HepG2 (cell line): ENCODE measurements around the gene OPRM1. TPM values are rescaled to one million over a fixed set of nuclear protein-coding genes. Genes with fewer than 3 reads are reported as not detected.

Experiments used
- ATAC-seq: fragments of 200-7000 bp; cut with Tn5 transposase; 3 replicates; pipeline ENCODE4 v1.9.1; 2020; ENCODE audit warnings: mild to moderate bottlenecking, moderate library complexity
- BruUV-seq: library from RNA; stranded (reverse); fragments of 400-500 nt; replicated peaks from 2 replicates; lab custom pipeline; 2021; lab: Mats Ljungman, UMichigan
- CTCF ChIA-PET: fragments of 300-600 bp; formaldehyde crosslinking; extraction: SDS; loops from one replicate; lab custom pipeline; 2021; ENCODE audit warnings: low total read pairs, inconsistent platforms, low intra/inter-chr PET ratio; lab: Yijun Ruan, JAX
- POLR2A ChIA-PET: fragments of 350-600 bp; sonication (Branson Sonifier 250); formaldehyde crosslinking; loops from one replicate; lab custom pipeline; 2020; ENCODE audit warnings: antibody characterized with exemption, inconsistent platforms; lab: Yijun Ruan, JAX
- DNase-seq: peaks from one replicate; pipeline ENCODE4 v3.0.0-alpha.2; 2015; ENCODE audit warnings: low spot score
- FAIRE-seq: peaks from 3 replicates; lab custom pipeline; 2011; peaks lifted over from hg19 to GRCh38; lab: Jason Lieb, UNC
- H2AFZ ChIP-seq: one replicate; pipeline ENCODE4 v1.6.1; 2011; ENCODE audit warnings: low read length, inconsistent platforms
- H3K27ac ChIP-seq: fragments of 300-600 bp; 3 replicates; pipeline ENCODE4 v1.8.0; 2011; ENCODE audit warnings: mixed run types, mild to moderate bottlenecking, mixed read lengths, low read length, inconsistent platforms; ENCODE audit not compliant: insufficient read depth; ENCODE audit errors: extremely low read length
- H3K27me3 ChIP-seq, 2 experiments: fragments of 200-600 bp in 1 of 2; 2 replicates in 1 of 2; 3 replicates in 1 of 2; pipeline versions ENCODE4 v1.6.0 to v1.8.0; 2011; ENCODE audit warnings: low read length in 2 of 2, mild to moderate bottlenecking in 2 of 2, moderate library complexity in 2 of 2, inconsistent platforms in 1 of 2; ENCODE audit not compliant: insufficient read depth in 2 of 2, control insufficient read depth in 1 of 2
- H3K36me3 ChIP-seq, 2 experiments: fragments of 200-600 bp in 1 of 2; replicated peaks in 1 of 2; 2 replicates in 1 of 2; 3 replicates in 1 of 2; pipeline versions ENCODE4 v1.5.1 to v1.8.0; 2011; ENCODE audit warnings: low read length in 2 of 2, inconsistent platforms in 1 of 2; ENCODE audit not compliant: insufficient read depth in 2 of 2, control insufficient read depth in 1 of 2
- H3K4me1 ChIP-seq: 2 replicates; pipeline ENCODE4 v1.5.1; 2012; ENCODE audit warnings: low read length, inconsistent platforms; ENCODE audit not compliant: insufficient read depth
- H3K4me2 ChIP-seq: 2 replicates; pipeline ENCODE4 v1.6.0; 2011; ENCODE audit warnings: low read depth, low read length, inconsistent platforms
- H3K4me3 ChIP-seq, 3 experiments: fragments of 200-600 bp in 1 of 3; sonication (generic), shearing (Covaris generic) in 1 of 3; replicated peaks in 1 of 3; 2 replicates each; pipeline ENCODE4 v1.5.1; 2011 to 2016; ENCODE audit warnings: low read length in 3 of 3, inconsistent platforms in 2 of 3, low read depth in 2 of 3, mild to moderate bottlenecking in 2 of 3, control low read depth in 1 of 3, mixed read lengths in 1 of 3; ENCODE audit not compliant: insufficient read depth in 1 of 3
- H3K79me2 ChIP-seq: one replicate; pipeline ENCODE4 v1.6.1; 2011; ENCODE audit warnings: low read length, inconsistent platforms; ENCODE audit not compliant: insufficient read depth
- H3K9ac ChIP-seq: 2 replicates; pipeline ENCODE4 v1.6.0; 2011; ENCODE audit warnings: mild to moderate bottlenecking, low read depth, low read length, inconsistent platforms; ENCODE audit not compliant: insufficient read depth
- H3K9me3 ChIP-seq: 2 replicates; pipeline ENCODE4 v1.5.1; 2012; ENCODE audit warnings: mild to moderate bottlenecking, low read length
- H4K20me1 ChIP-seq: 2 replicates; pipeline ENCODE4 v1.6.0; 2011; ENCODE audit warnings: inconsistent platforms, mild to moderate bottlenecking, low read length, moderate library complexity; ENCODE audit not compliant: insufficient read depth
- ATM ChIP-seq: fragments of 450-650 bp; IDR thresholded peaks from 2 replicates; pipeline ENCODE4 v1.7.1; 2017; ENCODE audit warnings: mild to moderate bottlenecking, borderline replicate concordance
- CHD2 ChIP-seq: IDR thresholded peaks from 2 replicates; pipeline ENCODE4 v1.6.1; 2011; ENCODE audit warnings: low read depth, low read length, improper control_type of control experiment
- DNMT3B ChIP-seq: conservative IDR thresholded peaks from 2 replicates; pipeline ENCODE4 v1.6.1; 2016; ENCODE audit warnings: missing biosample characterization, control low read depth
- IKZF4 ChIP-seq: sonication (generic); formaldehyde crosslinking; IDR thresholded peaks from 2 replicates; pipeline ENCODE4 v1.5.1; 2020; ENCODE audit warnings: borderline replicate concordance, mild to moderate bottlenecking, low read depth, missing genetic modification reagents; ENCODE audit errors: not compliant biosample characterization
- KDM1A ChIP-seq: IDR thresholded peaks from 2 replicates; pipeline ENCODE4 v1.6.1; 2016; ENCODE audit warnings: missing compliant biosample characterization
- KDM6A ChIP-seq: IDR thresholded peaks from 2 replicates; pipeline ENCODE4 v1.6.1; 2016; ENCODE audit warnings: low read depth
- NR3C1 ChIP-seq: sonication (generic); formaldehyde crosslinking; IDR thresholded peaks from 2 replicates; pipeline ENCODE4 v1.4.0; 2020; ENCODE audit warnings: missing genetic modification reagents
- POGZ ChIP-seq: sonication (generic); formaldehyde crosslinking; IDR thresholded peaks from 2 replicates; pipeline ENCODE4 v1.4.0; 2020; ENCODE audit warnings: mild to moderate bottlenecking, missing genetic modification reagents
- SRSF9 ChIP-seq: fragments of 200-400 bp; formaldehyde crosslinking; IDR thresholded peaks from 2 replicates; pipeline ENCODE4 v1.6.1; 2018; ENCODE audit warnings: borderline replicate concordance, mild to moderate bottlenecking, low read depth, low read length; ENCODE audit not compliant: insufficient read depth, poor library complexity, severe bottlenecking
- ZBTB38 ChIP-seq: sonication (generic); formaldehyde crosslinking; IDR thresholded peaks from 2 replicates; pipeline ENCODE4 v1.5.1; 2020; ENCODE audit warnings: mild to moderate bottlenecking, missing genetic modification reagents
- ZBTB7B ChIP-seq: sonication (generic); formaldehyde crosslinking; IDR thresholded peaks from 2 replicates; pipeline ENCODE4 v1.4.0; 2020; ENCODE audit warnings: missing genetic modification reagents
- ZNF3 ChIP-seq: IDR thresholded peaks from 2 replicates; pipeline ENCODE4 v1.7.0; 2017; ENCODE audit warnings: inconsistent platforms
- ZNF326 ChIP-seq: sonication (generic); formaldehyde crosslinking; IDR thresholded peaks from 2 replicates; pipeline ENCODE4 v1.4.0; 2020; ENCODE audit warnings: missing genetic modification reagents, borderline replicate concordance
- ZNF530 ChIP-seq: sonication (generic); formaldehyde crosslinking; IDR thresholded peaks from 2 replicates; pipeline ENCODE4 v1.5.0; 2020; ENCODE audit warnings: low read depth, mild to moderate bottlenecking, missing genetic modification reagents
- ZNF75D ChIP-seq: sonication (generic); formaldehyde crosslinking; IDR thresholded peaks from 2 replicates; pipeline ENCODE4 v1.8.1; 2023; ENCODE audit warnings: missing genetic modification reagents, mild to moderate bottlenecking, borderline replicate concordance
- ZNF850 ChIP-seq: sonication (generic); formaldehyde crosslinking; conservative IDR thresholded peaks from 2 replicates; pipeline ENCODE4 v1.9.0; 2021; ENCODE audit warnings: mild to moderate bottlenecking, missing genetic modification reagents
- WGBS: methylation state at CpG from one replicate; pipeline ENCODE4 v1.1.6; 2017; ENCODE audit warnings: low lambda C conversion rate; 5-methylcytosine and 5-hydroxymethylcytosine counted together
- in situ Hi-C: cut with HindIII; loops from 2 replicates; pipeline ENCODE4 v1.10.0; 2017; ENCODE audit warnings: low pct_unique_long_range_greater_than_20kb; ENCODE audit not compliant: extremely low pct_ligation_motif_present
- intact Hi-C: fragments of 100-400 bp; cut with micrococcal nuclease; formaldehyde crosslinking; loops from one replicate; pipeline ENCODE4 v1.10.0; 2022; ENCODE audit not compliant: unreplicated experiment
- polyA plus RNA-seq, 8 experiments: library from polyadenylated mRNA; depleted of rRNA in 3 of 8; stranded (reverse) in 7 of 8; unstranded in 1 of 8; fragments of >200 nt; fragmentation: Illumina TruSeq in 4 of 8; extraction: Trizol in 4 of 8; gene quantifications; 2 replicates each; pipeline versions ENCODE4 v1.2.1 to v1.2.3, GENCODE V29; 2011 to 2016; ENCODE audit warnings: low read depth in 4 of 8, missing spikeins in 1 of 8, mixed read lengths in 1 of 8; ENCODE audit not compliant: insufficient read depth in 1 of 8
- total RNA-seq, 5 experiments: library from RNA; depleted of rRNA; stranded (reverse); fragments of >200 nt; fragmentation: Illumina TruSeq; extraction: Trizol; gene quantifications; 2 replicates each; pipeline ENCODE4 v1.2.3, GENCODE V29; 2016; ENCODE audit warnings: low read depth in 1 of 5
- TF ChIP-seq, protein P1 (sequence below): sonication (generic); formaldehyde crosslinking; IDR thresholded peaks from 2 replicates; pipeline ENCODE4 v1.5.1; 2020; ENCODE audit warnings: missing genetic modification reagents, mild to moderate bottlenecking, borderline replicate concordance
- TF ChIP-seq, protein P2 (sequence below): sonication (generic); formaldehyde crosslinking; IDR thresholded peaks from 2 replicates; pipeline ENCODE4 v1.5.1; 2020; ENCODE audit warnings: missing genetic modification reagents, mild to moderate bottlenecking, borderline replicate concordance
- TF ChIP-seq, protein P3 (sequence below): sonication (generic); formaldehyde crosslinking; conservative IDR thresholded peaks from 2 replicates; pipeline ENCODE4 v1.5.0; 2020; ENCODE audit warnings: missing genetic modification reagents

OPRM1 gene
- total and polyA plus RNA-seq, 2 of the 13 experiments (the other 11 are each of a cell fraction or from before 2014, with no cell fraction given) = not detected

DNA sequence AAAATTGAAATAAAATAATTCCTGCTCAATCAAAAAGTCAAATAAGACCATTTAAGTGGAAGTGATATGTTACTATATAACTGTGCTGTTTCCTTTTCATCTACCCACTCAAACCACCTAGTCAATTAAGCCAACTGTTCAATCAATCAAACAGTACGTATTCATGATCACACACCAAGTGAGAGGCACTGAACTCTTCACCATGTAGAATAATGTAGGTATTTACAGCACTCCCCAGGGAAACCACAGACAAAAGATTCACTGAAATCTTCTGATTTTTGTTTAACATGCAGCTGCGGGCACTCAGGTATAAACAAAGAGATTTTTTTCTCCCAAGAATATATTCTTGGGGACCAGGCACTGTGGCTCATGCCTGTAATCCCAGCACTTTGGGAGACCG lies 21.3 kb upstream of the OPRM1 start (continued):
- no peak for TF ChIP-seq NR3C1 (CRISPR knock-in tag)

DNA sequence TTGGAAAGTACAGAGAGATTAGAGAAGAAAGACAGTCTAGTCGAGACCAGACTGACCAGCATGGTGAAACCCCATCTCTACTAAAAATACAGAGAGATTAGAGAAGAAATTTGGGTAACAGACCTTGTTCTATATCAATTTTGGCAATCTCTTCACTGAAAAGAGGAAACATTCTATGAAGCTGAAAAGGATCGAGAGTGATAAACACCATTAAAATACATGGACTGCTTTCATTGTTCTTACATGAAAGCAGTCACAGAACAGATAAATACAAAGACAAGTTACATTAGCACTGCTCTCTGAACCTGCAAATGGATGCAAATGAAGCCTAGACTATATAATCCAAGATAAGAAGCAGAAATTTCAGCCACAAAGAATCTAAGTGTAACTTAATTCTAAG lies 8.4 kb upstream of the OPRM1 start:
- H3K4me2 ChIP-seq = no peak overlapping the region
- ChIA-PET POLR2A (no interaction called here), CTCF (no interaction called here)
- H3K27me3 ChIP-seq = no peaks in the 10 kb centered on the region; a peak in 1 of 5 replicates
- no peak overlapping the region for H3K9ac ChIP-seq
- H4K20me1 ChIP-seq = no peaks in the 10 kb centered on the region
- no peak overlapping the region for H3K4me3 ChIP-seq
- no peak overlapping the region for H2AFZ ChIP-seq
- intact Hi-C loops (no loop called here), in situ Hi-C loops (no loop called here)
- H3K79me2 ChIP-seq = no peaks in the 10 kb centered on the region
- BruUV-seq = no TSS peak
- H3K4me1 ChIP-seq = no peaks in the 10 kb centered on the region
- ATAC-seq (no peak), DNase-seq (no peak), FAIRE-seq (no peak)
- H3K27ac ChIP-seq = no peak overlapping the region
- 0% methylated on average over 2 of the region's 2 CpGs for WGBS
- no peaks in the 10 kb centered on the region for H3K36me3 ChIP-seq
- peaks cover 30% of the 10 kb centered on the region; the same call in 1 of the 2 replicates for H3K9me3 ChIP-seq
- TF ChIP-seq ZNF326 (CRISPR knock-in tag) (no peak), KDM6A (CRISPR knock-in tag) (no peak), ZBTB7B (CRISPR knock-in tag) (no peak), ZNF530 (no peak), ZNF850 (CRISPR knock-in tag) (no peak), ZNF3 (CRISPR knock-in tag) (no peak), ZNF75D (CRISPR knock-in tag) (no peak), POGZ (no peak), IKZF4 (no peak), DNMT3B (CRISPR knock-in tag) (no peak), CHD2 (no peak), KDM1A (no peak), ZBTB38 (CRISPR knock-in tag) (no peak), ATM (no peak), SRSF9 (no peak)
- TF ChIP-seq, protein P1, sequence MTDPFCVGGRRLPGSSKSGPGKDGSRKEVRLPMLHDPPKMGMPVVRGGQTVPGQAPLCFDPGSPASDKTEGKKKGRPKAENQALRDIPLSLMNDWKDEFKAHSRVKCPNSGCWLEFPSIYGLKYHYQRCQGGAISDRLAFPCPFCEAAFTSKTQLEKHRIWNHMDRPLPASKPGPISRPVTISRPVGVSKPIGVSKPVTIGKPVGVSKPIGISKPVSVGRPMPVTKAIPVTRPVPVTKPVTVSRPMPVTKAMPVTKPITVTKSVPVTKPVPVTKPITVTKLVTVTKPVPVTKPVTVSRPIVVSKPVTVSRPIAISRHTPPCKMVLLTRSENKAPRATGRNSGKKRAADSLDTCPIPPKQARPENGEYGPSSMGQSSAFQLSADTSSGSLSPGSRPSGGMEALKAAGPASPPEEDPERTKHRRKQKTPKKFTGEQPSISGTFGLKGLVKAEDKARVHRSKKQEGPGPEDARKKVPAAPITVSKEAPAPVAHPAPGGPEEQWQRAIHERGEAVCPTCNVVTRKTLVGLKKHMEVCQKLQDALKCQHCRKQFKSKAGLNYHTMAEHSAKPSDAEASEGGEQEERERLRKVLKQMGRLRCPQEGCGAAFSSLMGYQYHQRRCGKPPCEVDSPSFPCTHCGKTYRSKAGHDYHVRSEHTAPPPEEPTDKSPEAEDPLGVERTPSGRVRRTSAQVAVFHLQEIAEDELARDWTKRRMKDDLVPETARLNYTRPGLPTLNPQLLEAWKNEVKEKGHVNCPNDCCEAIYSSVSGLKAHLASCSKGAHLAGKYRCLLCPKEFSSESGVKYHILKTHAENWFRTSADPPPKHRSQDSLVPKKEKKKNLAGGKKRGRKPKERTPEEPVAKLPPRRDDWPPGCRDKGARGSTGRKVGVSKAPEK (CRISPR knock-in tag) = no peak
- TF ChIP-seq, protein P2, sequence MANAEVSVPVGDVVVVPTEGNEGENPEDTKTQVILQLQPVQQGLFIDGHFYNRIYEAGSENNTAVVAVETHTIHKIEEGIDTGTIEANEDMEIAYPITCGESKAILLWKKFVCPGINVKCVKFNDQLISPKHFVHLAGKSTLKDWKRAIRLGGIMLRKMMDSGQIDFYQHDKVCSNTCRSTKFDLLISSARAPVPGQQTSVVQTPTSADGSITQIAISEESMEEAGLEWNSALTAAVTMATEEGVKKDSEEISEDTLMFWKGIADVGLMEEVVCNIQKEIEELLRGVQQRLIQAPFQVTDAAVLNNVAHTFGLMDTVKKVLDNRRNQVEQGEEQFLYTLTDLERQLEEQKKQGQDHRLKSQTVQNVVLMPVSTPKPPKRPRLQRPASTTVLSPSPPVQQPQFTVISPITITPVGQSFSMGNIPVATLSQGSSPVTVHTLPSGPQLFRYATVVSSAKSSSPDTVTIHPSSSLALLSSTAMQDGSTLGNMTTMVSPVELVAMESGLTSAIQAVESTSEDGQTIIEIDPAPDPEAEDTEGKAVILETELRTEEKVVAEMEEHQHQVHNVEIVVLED (CRISPR knock-in tag) = no peak
- TF ChIP-seq, protein P3, sequence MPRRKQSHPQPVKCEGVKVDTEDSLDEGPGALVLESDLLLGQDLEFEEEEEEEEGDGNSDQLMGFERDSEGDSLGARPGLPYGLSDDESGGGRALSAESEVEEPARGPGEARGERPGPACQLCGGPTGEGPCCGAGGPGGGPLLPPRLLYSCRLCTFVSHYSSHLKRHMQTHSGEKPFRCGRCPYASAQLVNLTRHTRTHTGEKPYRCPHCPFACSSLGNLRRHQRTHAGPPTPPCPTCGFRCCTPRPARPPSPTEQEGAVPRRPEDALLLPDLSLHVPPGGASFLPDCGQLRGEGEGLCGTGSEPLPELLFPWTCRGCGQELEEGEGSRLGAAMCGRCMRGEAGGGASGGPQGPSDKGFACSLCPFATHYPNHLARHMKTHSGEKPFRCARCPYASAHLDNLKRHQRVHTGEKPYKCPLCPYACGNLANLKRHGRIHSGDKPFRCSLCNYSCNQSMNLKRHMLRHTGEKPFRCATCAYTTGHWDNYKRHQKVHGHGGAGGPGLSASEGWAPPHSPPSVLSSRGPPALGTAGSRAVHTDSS (CRISPR knock-in tag) = no peak
